MCF 10A (cell line): Measurements from ENCODE around the gene TDRD9. TPM values are rescaled to one million over a fixed set of nuclear protein-coding genes. Genes with fewer than 3 reads are reported as not detected.

Source experiments
- BruUV-seq: library from RNA; stranded (reverse); fragments of 400-500 nt; replicated peaks from 2 replicates; lab custom pipeline; 2021; lab: Mats Ljungman, UMichigan
- CTCF ChIA-PET: fragments of 300-600 bp; sonication (Branson Sonifier 250); formaldehyde crosslinking; extraction: SDS; loops from one replicate; lab custom pipeline; 2021; ENCODE audit warnings: antibody characterized with exemption, inconsistent platforms; lab: Yijun Ruan, JAX
- POLR2A ChIA-PET: fragments of 300-600, 350-650 bp; sonication (Branson Sonifier 250); formaldehyde crosslinking; extraction: SDS; loops from one replicate; lab custom pipeline; 2020; ENCODE audit warnings: antibody characterized with exemption, inconsistent platforms; lab: Yijun Ruan, JAX
- DNase-seq: peaks from one replicate; pipeline ENCODE4 v3.0.0-alpha.2; 2018; ENCODE audit not compliant: unreplicated experiment
- H3K27ac Mint-ChIP-seq: one replicate; pipeline ENCODE4 v1.8.0; 2022; ENCODE audit warnings: mild to moderate bottlenecking, low read depth, mixed read lengths; ENCODE audit not compliant: unreplicated experiment
- H3K27me3 Mint-ChIP-seq: one replicate; pipeline ENCODE4 v1.8.0; 2022; ENCODE audit warnings: mixed read lengths; ENCODE audit not compliant: insufficient read depth, unreplicated experiment
- H3K36me3 Mint-ChIP-seq: one replicate; pipeline ENCODE4 v1.8.0; 2022; ENCODE audit warnings: mild to moderate bottlenecking, moderate library complexity, mixed read lengths; ENCODE audit not compliant: insufficient read depth, unreplicated experiment
- H3K4me1 Mint-ChIP-seq: one replicate; pipeline ENCODE4 v1.8.0; 2022; ENCODE audit warnings: mixed read lengths; ENCODE audit not compliant: insufficient read depth, unreplicated experiment
- H3K4me3 Mint-ChIP-seq: one replicate; pipeline ENCODE4 v1.8.0; 2022; ENCODE audit warnings: mild to moderate bottlenecking, moderate library complexity, mixed read lengths; ENCODE audit not compliant: unreplicated experiment
- H3K9me3 Mint-ChIP-seq: one replicate; pipeline ENCODE4 v1.8.0; 2022; ENCODE audit warnings: mixed read lengths; ENCODE audit not compliant: unreplicated experiment
- CTCF ChIP-seq: fragments of 200-600 bp; IDR thresholded peaks from one replicate; pipeline ENCODE4 v1.8.0; 2022; ENCODE audit warnings: antibody characterized with exemption, mild to moderate bottlenecking; ENCODE audit not compliant: unreplicated experiment
- intact Hi-C: fragments of 100-400 bp; cut with micrococcal nuclease; formaldehyde crosslinking; loops from 2 replicates; pipeline ENCODE4 v1.14.1; 2022
- total RNA-seq: library from RNA; stranded (reverse); gene quantifications from 2 replicates; pipeline ENCODE4 v1.2.3, GENCODE V29; 2022

TDRD9 gene
- total RNA-seq, 1 experiment from 2014 or later = 0.40 TPM

DNA sequence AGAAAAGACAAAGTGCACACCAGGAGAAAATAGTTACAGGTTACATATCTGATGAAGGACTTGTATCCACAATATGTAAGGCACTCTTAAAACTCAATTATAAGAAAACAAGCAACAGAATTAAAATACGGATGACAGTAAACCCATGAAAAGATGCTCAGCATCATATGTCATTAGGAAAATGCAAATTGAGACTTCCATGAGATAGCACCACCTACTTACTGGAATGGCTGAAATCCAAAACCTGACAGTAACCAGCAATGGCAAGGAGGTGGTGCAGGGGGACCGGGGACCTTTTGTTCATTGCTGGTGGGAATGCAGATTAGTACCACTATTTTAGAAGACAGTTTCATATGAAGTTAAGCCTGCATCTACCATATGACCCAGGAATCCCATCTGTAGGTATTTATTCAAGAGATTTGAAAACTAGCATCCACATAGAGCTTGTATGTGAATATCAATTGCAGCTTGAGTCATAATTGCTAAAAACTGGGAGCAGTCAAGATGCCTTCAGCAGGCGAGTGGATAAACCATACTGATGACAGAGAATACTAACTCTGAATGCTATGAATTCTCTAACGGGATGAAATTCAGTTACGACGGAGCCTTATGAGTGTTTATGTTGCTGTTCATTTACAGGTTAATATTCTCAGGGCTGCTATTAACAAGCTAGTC is 113.3 kb downstream of the TDRD9 start:
- ChIA-PET POLR2A (interaction anchor here (1.4 kb wide), 1 partner anchor 9 kb away, joined by 3 read pairs; no protein-coding TSS in a partner anchor), CTCF (interaction anchor here (0.5 kb wide), 1 partner anchor 680 kb away, joined by 3 read pairs; no protein-coding TSS in a partner anchor)
- intact Hi-C loops = no loop called here
- H3K27ac Mint-ChIP-seq = no peak overlapping the region
- H3K36me3 Mint-ChIP-seq = no peaks in the 10 kb centered on the region
- H3K9me3 Mint-ChIP-seq = no peaks in the 10 kb centered on the region
- no peak for TF ChIP-seq CTCF
- H3K4me3 Mint-ChIP-seq = no peak overlapping the region
- no peaks in the 10 kb centered on the region for H3K4me1 Mint-ChIP-seq
- BruUV-seq = no TSS peak
- no peaks in the 10 kb centered on the region for H3K27me3 Mint-ChIP-seq
- no peak for DNase-seq

DNA sequence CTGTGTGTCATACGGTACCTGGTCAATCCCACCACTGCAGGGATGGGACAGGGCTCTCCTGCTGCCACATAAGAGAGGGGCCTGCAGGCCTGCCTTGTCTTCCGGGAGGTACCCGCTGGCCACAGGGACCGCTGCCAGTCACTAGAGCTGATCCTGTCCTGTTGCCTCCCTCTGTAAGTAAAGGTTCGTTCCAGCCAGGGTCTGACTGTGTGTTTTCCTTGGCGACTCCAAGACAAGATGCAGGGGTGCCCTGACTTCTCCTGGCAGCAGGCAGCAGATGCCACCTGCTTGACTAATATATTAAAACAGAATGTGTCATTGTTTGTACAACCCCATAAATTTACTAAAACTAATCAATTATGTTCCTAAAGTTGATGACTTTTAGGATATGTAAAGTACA is 115.8 kb downstream of the TDRD9 start:
- Mint-ChIP-seq H3K27me3 (no peaks in the 10 kb centered on the region), H3K9me3 (no peaks in the 10 kb centered on the region), H3K4me1 (peaks cover 15% of the 10 kb centered on the region), H3K27ac (no peak overlapping the region), H3K36me3 (no peaks in the 10 kb centered on the region), H3K4me3 (no peak overlapping the region)
- DNase-seq = no peak
- intact Hi-C loops = no loop called here
- no TSS peak for BruUV-seq
- ChIA-PET POLR2A (no interaction called here), CTCF (no interaction called here)
- no peak for TF ChIP-seq CTCF

DNA sequence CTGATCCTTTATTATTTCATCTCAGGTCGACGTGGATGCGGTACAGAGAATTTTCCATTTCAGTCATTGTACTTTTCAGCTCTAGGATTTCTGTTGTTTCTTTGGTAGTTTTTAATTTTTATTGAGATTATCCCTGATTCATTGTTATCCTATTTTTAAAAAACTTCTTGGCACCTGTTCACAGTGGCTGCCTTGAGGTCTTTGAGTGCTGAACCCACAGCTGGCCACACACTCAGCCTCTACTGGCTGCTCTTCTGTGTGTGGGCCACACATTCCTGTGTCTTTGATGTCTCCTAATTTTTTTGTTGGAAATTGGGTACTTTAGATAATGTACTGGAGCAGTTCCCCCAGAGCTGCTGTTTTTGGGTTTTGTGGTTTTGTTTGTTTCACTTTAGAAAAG is 119.5 kb downstream of the TDRD9 start:
- Mint-ChIP-seq H3K4me3 (no peak overlapping the region), H3K27me3 (no peaks in the 10 kb centered on the region), H3K4me1 (peaks cover 26% of the 10 kb centered on the region), H3K36me3 (no peaks in the 10 kb centered on the region), H3K9me3 (no peaks in the 10 kb centered on the region), H3K27ac (peak overlapping the region; percentile 99)
- DNase-seq = no peak
- BruUV-seq = no TSS peak
- POLR2A ChIA-PET = interaction anchor here (0.6 to 2.3 kb wide), 6 partner anchors 14 to 697 kb away, joined by 3 to 13 read pairs (median 3); no protein-coding TSS in a partner anchor
- no peak for TF ChIP-seq CTCF
- intact Hi-C loops = no loop called here
- CTCF ChIA-PET = interaction anchor here (0.6 to 5.4 kb wide), 7 partner anchors 11 to 1944 kb away, joined by 3 to 30 read pairs (median 5); no protein-coding TSS in a partner anchor

DNA sequence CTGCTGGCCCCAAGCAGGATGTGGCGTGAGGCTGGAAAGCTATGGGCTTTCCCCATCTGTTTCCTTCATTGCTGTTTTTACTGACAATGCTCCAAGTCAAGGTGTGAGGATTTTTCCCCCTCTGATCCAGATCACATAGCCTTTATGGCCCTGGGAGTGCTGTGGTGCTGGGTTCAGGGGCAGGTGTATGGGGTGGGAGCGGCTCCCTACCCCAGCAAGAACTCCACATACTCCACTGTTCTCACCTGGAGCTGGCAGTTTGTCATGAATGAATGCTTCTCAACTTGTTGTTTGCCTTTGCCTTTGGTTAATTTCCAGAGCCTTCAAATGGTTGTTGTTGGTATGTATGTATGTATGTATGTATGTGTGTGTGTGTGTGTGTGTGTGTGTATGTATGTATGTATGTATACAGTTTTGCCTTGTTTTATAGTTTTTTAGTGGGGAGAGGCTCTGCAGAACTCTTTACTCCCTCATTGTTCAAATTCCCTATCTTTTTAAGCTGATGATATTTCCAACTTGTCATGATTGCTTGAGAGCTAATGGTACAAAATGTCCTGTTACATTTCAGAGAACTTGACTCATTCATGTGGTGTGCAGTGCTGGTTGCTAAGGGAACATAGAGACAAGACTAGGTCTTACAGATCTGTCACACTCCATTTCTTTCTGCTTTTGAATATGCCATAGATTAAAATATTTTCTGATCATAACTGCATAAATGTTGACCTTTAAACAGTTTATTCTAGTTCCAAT is 120.7 kb downstream of the TDRD9 start:
- no peaks in the 10 kb centered on the region for H3K36me3 Mint-ChIP-seq
- peaks cover 26% of the 10 kb centered on the region for H3K4me1 Mint-ChIP-seq
- intact Hi-C loops = no loop called here
- H3K27me3 Mint-ChIP-seq = no peaks in the 10 kb centered on the region
- DNase-seq = peak; percentile 21
- H3K27ac Mint-ChIP-seq = peak overlapping the region; percentile 99
- H3K4me3 Mint-ChIP-seq = peak overlapping the region; percentile 50
- ChIA-PET POLR2A (interaction anchor here (0.7 to 2.3 kb wide), 7 partner anchors 12 to 66 kb away, joined by 3 to 13 read pairs (median 3); no protein-coding TSS in a partner anchor), CTCF (interaction anchor here (0.6 to 5.4 kb wide), 9 partner anchors 27 to 621 kb away, joined by 3 to 30 read pairs (median 4); no protein-coding TSS in a partner anchor)
- H3K9me3 Mint-ChIP-seq = no peaks in the 10 kb centered on the region
- BruUV-seq = no TSS peak
- TF ChIP-seq CTCF = no peak
